COLO829 (cell line): Measurements from ENCODE around the gene SBK1.
A peak's percentile ranks its signal among the peaks of the same experiment; 100 is the strongest.

Experiments
- DNase-seq: peaks from one replicate; pipeline ENCODE4 v3.0.0; 2012; ENCODE audit warnings: low spot score

Gene SBK1

DNA sequence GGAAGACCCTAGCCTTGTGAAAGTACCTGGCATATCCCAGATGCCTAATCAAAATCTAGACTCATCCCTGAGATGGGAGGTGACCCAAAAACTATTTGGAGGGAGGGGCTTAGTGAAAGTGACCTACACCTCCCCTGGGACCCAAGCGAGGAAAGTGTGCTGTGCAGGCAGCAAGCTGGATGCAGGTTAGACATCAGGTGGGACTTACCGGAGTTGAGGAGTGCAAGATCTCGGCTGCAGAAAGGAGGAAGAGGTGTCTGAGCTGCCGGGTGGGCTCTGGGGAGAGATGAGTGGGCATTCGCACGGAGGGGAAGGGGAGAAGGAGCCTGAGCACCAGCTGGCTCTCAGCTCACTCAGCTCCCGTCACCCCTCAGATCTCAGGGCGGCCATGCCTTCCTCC is 10.3 kb upstream of the SBK1 start:
- no peak for DNase-seq

DNA sequence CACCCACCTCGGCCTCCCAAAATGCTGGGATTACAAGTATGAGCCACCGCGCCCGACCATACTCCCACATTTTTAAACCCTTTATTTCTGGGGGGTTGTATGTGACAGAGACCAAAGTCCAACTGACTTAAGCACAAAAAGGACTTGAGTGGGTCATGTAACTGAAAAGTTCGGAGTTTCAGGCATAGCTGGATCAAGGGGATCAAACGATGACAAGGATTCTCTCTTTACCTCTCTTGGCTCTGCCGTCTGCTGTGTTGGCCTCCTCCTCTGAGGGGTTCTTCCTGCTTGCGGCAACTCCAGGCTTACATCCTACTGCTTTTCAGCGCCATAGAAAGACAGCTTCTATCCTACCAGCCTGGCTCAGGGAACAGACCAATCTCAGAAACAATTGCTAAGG is 9.2 kb upstream of the SBK1 start:
- DNase-seq: no peak

DNA sequence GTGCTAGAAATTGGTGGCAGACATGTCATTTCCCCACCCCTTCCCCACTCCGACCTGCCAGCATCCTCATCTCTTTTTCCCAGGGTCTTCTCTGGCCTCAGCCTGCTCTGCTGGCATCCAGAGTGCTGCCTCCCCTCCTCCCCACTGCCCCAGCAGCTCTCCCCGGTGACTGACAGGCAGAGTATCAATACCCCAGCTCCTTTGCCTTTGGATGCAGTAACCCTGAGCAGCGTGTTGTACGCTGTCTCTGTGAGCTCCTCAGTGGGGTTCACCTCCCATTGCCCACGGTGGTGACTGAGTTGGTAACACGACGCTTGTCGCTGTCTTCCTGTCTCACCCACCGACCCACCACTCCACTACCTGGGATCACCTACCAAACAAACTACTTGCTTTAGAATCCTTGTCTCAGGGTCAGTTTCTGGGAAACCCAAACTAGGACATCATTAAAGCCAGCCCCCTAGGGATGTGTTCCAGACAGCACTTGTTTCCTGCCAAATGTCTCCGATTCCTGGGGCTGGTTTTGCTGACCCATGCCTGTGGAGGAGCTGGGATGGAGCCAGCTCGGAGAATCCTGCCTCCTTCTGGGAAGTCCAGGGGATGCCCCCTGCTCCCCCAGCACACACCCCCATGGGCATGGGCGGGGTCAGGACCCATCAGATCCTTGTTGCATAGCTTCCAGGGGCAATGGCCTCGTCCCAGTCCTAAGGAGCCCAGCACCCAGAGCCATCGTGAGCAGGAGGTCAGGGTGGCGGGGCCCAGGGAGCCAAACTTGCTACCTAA is 8.3 kb upstream of the SBK1 start:
- no peak for DNase-seq

DNA sequence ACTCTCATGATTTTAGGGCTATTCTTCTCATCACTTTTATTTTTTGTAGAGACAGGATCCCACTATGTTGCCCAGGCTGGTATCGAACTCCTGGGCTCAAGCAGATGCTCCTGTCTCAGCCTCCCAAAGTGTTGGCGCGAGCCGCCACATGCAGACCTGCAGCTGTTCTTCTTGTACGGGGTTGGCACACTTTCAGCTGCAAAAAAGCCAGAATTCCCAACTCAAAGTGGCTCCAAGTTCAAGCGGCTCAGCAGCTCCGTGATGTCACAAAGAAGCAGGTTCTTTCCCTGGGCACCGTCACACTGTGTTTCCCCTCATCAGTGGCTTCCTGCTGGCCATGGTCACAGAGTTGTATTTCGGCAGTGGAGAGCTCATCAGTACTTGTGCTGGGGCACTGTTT is 6.7 kb upstream of the SBK1 start:
- DNase-seq: no peak

DNA sequence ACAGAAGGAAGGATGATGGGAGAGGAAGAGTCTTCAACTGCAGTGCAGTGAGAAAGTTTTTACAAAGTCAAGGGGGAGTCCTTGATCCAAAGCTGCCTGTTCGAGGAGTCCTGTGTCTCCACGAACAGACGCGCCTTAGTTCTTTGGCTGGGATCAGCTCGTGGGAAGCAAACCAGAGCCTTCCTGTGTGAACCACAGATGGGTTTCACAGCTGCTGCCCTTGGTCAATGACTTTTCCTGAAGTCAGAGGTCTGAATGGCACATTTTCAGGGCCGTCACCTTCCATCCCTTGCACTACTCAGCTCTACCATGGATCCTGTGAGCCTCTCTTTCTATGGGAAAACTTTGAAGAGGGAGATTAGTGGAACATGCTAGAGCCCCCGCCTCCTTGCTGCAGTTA is 4.2 kb upstream of the SBK1 start:
- no peak for DNase-seq

DNA sequence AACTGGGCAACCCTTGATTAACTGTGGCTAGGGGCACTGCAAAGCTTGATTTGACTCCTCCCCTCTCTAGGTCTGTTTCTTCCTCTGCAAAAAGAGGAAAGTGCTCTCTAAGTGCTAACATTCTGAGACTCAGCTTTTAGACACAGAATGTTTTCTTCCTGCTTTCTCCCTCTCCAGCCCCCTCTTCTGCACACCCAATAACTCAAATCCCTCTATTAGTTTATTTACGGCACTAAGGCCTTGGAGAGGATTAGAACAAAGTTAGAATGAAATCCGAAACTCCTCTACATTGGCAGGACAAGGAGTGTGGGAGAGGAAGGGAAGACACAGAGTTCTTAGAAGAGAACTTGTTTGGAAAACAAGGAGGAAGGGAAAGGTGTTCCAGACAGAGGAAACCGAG is 3.3 kb upstream of the SBK1 start:
- DNase-seq: no peak

DNA sequence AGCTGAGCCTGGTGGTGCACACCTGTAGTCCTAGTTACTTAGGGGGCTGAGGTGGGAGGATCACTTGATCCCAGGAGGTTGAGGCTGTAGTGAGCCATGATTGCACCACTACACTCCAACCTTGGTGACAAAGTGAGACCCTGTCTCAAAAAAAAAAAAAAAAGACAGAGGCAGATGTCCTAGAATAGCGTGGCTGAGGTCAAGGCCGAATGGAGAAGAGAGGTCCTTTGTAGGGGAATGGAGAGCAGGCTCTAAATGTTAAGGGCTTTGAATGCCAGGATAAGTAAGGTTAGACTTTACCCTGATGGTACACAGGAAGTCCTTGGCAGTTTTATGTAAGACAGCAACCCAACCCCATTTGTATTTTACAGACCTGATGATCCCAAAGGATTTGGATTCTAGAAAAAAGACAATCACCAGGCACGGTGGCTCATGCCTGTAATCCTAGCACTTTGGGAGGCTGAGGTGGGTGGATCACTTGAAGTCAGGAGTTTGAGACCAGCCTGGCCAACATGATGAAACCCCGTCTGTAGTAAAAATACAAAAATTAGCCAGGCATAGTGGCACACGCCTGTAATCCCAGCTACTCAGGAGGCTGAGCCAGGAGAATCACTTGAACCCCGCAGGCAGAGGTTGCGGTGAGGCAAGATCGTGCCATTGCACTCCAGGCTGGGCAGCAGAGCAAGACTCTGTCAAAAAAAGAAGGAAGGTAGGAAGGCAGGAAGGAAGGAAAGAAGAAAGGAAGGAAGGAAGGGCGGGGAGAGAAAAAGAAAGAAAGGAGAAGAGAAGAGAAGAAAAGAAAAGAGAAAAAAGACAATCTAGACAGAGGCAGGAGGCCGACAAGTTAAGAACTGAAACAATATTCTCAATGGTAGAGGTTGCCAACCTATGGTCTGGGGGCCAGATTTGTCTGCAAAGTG is 2.1 kb upstream of the SBK1 start:
- no peak for DNase-seq

DNA sequence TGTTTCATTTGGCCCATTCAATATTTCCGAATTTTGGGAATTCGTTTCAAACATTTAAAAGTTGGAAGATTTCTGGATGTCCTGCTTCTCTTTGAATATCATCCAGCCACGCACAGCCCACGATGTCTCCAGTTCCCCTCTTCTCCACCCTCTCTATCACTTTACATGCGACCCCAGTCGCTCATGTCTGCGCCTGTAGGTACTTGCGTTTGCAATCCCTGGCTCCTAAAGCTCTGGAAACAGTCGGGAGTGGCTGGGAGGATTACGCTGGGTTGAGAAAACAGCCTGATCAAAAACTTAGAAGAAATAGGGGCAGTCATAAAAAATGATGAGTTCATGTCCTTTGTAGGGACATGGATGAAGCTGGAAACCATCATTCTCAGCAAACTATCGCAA is 1.5 kb upstream of the SBK1 start:
- no peak for DNase-seq

DNA sequence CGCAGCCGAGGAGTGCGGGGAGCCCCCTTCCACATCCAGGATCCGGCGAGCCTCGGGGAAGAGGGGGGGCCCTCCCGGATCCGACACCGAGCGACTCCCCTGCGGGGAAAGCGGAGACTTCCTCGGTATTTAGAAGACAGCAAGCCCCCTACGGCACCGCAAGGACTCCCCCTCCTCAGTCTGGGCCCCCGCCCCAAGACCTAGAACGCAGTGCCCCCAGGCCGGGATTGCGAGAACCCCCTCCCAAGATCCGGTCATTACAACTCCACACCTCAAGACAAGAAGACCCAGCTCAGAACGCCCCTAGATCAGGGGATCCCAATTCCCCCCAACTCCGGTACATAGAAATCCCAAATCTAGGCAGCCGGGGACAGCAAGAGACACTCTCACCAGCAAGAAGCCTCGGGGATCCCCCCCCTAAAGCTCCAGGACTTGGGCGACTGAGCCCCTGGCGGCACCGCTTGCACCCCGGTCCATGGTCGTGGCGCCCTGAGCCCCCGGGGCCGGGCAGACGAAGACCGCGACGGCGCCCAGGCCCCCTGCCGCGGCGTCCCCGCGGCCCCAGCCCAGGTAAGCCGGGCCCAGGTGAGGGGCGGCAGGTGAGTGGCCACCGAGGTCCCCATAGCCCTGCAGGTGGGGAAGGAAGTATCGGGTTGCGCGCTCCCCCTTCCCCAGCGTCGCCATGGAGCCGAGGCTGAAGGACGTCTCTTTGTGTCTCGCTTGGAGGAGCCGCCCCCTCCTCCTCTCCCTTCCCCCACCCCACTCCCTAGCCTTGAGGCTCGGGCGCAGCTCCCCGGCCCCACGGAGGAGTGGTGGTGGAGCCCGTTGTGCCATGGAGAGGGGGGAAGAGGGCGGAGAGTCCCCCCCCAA is 641 bp downstream of the SBK1 start:
- no peak for DNase-seq

DNA sequence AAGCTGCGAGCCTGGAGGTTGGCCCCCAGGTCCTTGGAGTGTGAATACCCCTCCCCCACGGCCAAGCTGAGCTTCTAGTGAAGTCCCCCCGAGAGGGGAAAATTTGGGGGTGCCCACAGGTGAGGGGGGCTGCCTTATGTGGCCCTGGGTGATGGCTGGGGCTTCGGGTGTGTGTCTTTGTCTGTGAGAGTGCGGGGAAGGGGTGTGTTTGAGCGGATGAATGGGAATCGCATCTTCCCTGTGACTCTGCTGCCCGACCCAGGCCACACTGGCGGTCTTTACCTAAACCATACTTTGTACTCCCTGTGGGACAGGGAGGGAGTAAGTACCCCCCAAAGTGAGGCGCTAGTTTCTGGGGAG is 1.3 kb downstream of the SBK1 start:
- no peak for DNase-seq

DNA sequence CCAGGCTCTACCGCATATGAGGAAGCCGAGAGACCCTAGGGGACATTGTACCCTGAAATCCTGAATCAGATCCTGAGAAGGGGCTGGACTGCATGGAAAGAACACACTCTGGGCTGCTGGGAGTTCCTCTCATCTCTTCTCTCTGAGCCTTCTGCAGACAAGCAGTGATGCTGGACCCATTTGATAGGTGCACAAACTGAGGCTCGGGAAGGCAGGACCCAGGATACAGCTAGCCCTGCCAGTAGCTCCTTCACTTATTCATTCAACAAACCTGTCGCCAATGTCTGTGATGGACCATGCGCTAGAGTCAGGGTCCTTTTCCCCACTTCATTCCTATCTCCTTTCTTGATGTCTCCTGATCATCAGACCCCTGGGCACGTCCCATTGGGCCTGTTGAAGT is 1.9 kb downstream of the SBK1 start:
- DNase-seq: no peak

DNA sequence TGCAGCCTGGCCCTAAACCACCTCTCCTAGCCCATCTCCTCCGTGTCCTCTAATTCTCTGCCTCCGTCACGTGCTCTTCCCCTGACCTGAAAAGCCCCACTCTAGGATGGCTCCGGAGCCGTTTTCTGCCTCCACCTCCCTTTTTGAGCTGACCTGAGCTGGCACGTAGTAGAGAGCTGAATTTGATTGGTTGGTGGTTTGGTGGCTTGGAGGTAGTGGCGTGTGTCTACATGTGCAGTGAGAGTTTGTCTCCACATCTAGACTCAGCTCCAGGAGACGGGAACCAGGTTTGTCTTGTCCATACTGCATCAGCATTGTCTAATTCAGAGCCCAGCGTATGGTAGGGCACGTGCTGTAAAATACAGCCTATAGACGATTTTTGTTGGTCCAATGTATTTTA is 3.0 kb downstream of the SBK1 start:
- no peak for DNase-seq

DNA sequence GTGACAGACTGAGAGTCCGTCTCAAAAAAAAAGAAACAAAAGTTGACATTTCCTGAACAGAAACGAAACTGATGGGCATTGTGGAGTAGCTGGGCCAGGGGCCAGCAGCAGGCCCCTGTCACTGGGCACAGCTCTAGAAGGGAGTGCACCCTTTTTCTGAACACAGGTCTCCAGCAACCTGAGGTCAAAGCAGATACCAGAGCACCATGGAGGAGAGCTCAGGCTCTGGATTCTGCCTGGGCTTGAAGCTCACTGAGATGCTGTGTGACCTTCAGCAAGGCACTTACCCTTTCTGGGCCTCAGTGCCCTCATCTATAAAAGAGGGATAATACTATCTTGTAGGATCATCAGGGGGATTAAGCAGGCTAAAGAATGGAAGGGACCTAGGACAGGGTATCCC is 5.0 kb downstream of the SBK1 start:
- no peak for DNase-seq

DNA sequence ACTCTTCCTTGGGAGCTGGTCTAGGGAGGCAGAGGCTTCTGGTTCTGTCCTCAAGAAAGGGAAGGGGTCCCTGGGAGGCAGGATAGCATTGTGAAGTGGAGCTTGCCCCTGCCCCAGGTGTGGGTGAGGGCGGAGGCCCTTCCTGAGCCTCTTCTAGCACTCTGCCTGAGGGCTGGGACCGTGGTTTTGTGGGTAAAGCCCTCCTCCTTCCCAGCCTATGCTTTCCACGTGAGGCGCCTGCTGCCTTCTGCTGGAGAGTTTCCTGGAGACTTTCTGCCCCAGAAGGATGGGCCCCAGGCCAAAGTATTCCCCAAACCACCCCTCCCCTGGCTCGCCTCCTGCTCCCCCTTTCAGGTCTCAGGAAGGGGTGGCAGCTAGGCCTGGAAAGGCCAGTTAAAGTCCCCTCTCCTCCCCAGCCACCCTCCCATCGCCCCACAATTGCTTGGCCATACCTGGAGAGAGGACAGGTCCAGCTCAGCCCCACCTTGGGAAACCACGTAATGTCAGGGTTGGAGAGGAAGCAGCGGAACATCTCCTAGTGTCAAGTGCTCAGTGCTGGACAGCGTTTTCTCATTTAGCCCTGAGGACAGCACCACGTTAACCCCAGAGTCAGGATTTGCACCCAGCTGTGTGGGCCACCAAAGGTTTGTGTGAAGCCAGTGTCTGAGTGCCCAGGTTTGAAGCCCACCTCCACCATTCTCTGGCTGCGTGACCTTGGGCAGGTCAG is 5.6 kb downstream of the SBK1 start:
- DNase-seq: no peak

DNA sequence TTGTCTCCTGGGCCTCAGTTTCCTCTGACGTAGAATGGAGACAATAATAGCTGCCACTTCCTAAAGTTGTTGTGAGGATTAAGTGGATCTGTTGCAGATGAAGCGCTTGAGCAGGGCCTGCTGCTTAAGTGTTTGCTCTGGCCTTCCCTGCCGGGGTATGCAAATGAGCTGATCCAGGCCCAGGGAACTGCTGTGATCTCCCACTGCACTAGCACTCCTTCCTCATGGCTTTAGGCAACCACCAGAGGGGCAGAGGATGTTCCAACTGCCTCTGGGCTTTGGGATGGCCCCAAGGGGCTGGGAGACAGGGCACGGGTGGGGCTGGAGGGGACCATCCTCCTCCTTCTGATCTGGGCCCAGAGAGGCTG is 6.2 kb downstream of the SBK1 start:
- DNase-seq: no peak

DNA sequence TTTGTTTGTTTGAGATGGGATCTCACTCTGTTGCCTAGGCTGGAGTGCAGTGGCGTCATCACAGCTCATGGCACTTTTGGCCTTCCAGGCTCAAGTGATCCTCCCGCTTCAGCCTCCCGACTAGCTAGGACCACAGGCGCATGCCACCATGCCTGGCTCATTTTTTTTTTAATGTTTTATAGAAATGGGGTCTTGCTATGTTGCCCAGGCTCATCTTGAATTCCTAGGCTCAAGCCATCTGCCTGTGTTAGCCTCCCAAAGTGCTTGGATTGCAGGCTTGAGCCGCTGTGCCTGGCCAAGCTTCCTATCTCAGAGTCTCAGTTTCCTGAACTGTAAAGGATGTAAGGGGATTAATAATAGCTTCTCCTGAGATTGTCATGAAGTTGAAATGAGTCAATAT is 8.0 kb downstream of the SBK1 start:
- DNase-seq: no peak

DNA sequence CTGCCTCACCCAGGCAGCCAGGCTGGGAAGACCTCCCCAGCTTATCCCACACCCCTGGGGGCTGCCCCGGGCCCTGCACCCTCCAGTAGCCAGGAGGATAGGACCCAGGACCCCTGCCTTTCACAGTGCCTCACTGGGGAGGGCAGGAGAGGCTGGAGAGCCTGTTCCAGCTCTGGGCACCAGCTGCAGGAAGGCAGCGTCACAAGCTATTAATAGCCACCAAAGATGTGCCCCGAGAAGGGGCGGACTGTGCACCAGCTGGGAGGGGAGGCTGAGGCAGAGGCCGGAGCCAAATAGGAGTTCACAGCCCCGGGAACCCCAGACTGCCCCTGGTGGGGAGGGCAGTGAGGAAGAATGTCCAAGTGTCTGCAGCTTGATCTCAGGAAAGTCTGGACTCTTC is 8.8 kb downstream of the SBK1 start:
- no peak for DNase-seq

DNA sequence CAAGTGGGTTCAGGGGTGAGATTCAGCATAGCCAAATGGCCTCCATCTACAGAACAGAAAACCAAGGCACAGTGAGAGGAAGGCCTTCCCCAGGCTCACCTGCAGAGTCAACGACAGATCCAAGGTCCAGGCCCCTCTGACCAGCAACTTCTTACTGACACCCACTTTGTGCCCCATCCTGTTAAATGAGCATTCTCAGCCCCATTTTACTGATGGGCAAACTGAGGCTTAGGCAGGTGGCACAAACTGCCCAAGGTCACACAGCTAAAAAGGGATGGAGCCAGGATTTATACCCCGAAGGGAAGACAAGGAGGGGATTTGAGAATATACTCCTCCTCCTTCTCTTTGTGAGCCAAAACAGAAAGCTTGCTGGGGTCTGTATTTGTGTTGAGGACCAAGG is 9.3 kb downstream of the SBK1 start:
- DNase-seq: no peak

DNA sequence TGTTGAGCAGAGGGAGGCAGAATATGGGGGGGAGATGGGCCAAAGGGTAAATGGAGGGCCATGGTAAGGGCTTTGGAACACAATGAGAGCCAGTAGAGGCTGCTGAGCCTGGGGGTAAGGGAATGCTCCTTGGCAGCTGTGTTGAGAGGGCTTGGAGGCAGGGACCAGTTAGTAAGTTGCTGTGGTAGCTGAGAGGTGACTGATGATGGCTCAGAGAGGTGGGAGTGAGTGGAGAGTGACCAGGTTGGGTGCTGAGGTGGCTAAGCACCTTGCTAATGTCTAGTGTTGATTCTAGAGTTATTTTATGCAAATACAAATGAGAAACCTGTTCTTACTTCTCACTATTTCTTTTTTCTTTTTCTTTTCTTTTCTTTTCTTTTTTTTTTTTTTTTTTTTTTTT is 10.8 kb downstream of the SBK1 start:
- DNase-seq: no peak

DNA sequence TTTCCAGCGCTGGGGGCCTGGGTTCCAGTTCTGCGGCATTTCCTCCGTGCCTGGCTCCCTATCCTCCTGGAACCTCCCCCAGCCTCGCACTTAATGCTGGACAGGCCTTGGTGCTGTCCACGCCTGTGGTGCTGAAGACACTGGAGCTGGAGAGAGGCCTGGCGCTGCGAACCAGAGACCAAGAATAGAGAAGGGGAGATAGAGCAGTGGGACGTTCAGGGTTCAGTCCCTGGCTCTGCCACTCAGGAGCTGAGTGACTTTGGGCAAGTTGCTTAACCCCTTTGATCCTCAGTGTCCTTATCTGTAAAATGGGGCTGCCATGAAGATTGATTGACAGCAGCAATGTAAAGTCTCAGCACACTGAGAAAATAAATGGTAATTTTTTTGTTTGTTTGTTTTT is 11.9 kb downstream of the SBK1 start:
- peak; percentile 40 for DNase-seq

DNA sequence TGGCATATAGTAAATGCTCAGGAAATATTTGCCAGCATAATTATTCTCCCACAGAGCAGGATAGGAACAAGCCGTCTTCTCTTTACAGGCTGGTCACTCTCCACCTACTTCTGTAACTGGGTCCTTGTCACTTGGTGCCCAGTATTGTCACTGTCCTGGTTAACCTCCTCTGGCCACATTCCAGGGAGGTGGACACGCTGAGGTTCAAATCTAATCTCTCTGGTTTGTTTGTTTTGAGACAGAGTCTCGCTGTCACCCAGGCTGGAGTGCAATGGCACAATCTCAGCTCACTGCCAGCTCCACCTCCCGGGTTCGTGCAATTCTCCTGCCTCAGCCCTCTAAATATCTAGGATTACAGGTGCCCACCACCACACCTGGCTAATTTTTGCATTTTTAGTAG is 15.6 kb downstream of the SBK1 start:
- no peak for DNase-seq
